ENCODE data around the gene FYN. TPM values are rescaled to one million over a fixed set of nuclear protein-coding genes. Genes with fewer than 3 reads are reported as not detected.

The FYN gene
- total RNA-seq, 1 donor: 106 TPM

GRCh38 chr6:111731456-111732195 is 141.6 kb downstream of the FYN start:
- no peak for DNase-seq (ENCODE audit: insufficient read length, low spot score, missing footprints)
- Histone ChIP-seq H3K36me3 (ENCODE audit: insufficient read depth, low read length) (peaks cover 3% of the 10 kb centered on the region), H3K79me2 (ENCODE audit: insufficient read depth, low read length) (peaks cover 55% of the 10 kb centered on the region), H3K27me3 (ENCODE audit: insufficient read depth, low read length) (no peaks in the 10 kb centered on the region), H3K4me3 (ENCODE audit: insufficient read depth, low read length) (no peak overlapping the region), H3K9me3 (ENCODE audit: low read depth, low read length) (peaks cover 4% of the 10 kb centered on the region), H3K4me1 (ENCODE audit: insufficient read depth, low read length) (peaks cover 10% of the 10 kb centered on the region), H2AFZ (ENCODE audit: low read length) (no peak overlapping the region), H4K20me1 (ENCODE audit: insufficient read depth, low read length) (peaks cover 8% of the 10 kb centered on the region), H3K4me2 (ENCODE audit: insufficient read depth, low read length) (no peak overlapping the region), H3K27ac (ENCODE audit: low read depth, low read length) (no peak overlapping the region)
- TF ChIP-seq, protein P1, sequence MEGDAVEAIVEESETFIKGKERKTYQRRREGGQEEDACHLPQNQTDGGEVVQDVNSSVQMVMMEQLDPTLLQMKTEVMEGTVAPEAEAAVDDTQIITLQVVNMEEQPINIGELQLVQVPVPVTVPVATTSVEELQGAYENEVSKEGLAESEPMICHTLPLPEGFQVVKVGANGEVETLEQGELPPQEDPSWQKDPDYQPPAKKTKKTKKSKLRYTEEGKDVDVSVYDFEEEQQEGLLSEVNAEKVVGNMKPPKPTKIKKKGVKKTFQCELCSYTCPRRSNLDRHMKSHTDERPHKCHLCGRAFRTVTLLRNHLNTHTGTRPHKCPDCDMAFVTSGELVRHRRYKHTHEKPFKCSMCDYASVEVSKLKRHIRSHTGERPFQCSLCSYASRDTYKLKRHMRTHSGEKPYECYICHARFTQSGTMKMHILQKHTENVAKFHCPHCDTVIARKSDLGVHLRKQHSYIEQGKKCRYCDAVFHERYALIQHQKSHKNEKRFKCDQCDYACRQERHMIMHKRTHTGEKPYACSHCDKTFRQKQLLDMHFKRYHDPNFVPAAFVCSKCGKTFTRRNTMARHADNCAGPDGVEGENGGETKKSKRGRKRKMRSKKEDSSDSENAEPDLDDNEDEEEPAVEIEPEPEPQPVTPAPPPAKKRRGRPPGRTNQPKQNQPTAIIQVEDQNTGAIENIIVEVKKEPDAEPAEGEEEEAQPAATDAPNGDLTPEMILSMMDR (IDR thresholded peaks at IDR 0.05; ENCODE audit: extremely low read depth, low read depth, low read length): no peak

DNA sequence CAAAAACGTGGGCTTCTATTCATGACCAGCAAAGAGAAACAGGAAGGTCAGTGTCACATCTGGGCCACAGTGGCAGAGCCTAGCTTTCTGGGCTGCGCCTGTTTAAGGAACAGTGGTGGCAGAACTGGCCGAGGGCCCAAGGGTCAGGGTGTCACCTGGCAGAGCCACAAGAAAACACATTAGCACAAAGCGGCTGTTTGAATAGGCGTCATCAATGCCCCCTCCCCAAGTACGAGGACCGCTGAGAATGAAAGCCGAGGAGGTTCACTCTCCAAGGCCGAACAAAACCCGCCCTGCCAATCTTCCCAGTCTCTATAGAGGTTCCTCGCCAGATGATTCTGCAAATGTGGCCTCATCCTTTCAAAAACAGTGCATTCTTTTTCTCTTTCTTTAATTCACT is 142.4 kb downstream of the FYN start:
- Histone ChIP-seq H3K4me1 (ENCODE audit: insufficient read depth, low read length) (peaks cover 5% of the 10 kb centered on the region), H3K36me3 (ENCODE audit: insufficient read depth, low read length) (peaks cover 3% of the 10 kb centered on the region), H3K4me2 (ENCODE audit: insufficient read depth, low read length) (no peak overlapping the region), H3K27me3 (ENCODE audit: insufficient read depth, low read length) (no peaks in the 10 kb centered on the region), H3K4me3 (ENCODE audit: insufficient read depth, low read length) (no peak overlapping the region), H2AFZ (ENCODE audit: low read length) (no peak overlapping the region), H3K79me2 (ENCODE audit: insufficient read depth, low read length) (peaks cover 60% of the 10 kb centered on the region), H3K9me3 (ENCODE audit: low read depth, low read length) (peaks cover 7% of the 10 kb centered on the region), H4K20me1 (ENCODE audit: insufficient read depth, low read length) (peaks cover 8% of the 10 kb centered on the region), H3K27ac (ENCODE audit: low read depth, low read length) (no peak overlapping the region)
- no peak for DNase-seq (ENCODE audit: insufficient read length, low spot score, missing footprints)
- TF ChIP-seq, protein P1 (IDR thresholded peaks at IDR 0.05; ENCODE audit: extremely low read depth, low read depth, low read length): no peak

GRCh38 chr6:111727802-111728201 is 145.4 kb downstream of the FYN start:
- H3K27ac ChIP-seq (ENCODE audit: low read depth, low read length): no peak overlapping the region

DNA sequence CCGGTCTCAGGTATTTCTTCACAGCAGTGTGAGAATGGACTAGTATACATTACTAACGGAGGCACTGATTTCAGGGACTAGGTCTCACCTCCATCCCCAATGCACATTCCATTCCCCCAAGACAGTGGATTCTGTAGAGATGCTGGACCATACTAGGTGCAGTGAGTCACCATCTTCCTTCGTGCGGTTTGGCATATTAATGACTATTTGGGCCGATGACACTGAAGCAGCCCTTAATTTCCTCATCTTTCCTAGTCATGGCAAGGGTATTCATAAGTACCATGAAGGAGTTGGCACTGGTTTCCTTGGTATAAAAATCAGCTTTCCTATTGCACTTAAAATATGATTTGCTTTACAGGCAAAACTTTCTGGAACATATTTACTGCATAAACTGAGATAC is 146.2 kb downstream of the FYN start:
- Histone ChIP-seq H3K27ac (ENCODE audit: low read depth, low read length) (no peak overlapping the region), H4K20me1 (ENCODE audit: insufficient read depth, low read length) (no peaks in the 10 kb centered on the region), H3K36me3 (ENCODE audit: insufficient read depth, low read length) (no peaks in the 10 kb centered on the region), H3K9me3 (ENCODE audit: low read depth, low read length) (peaks cover 7% of the 10 kb centered on the region), H3K4me2 (ENCODE audit: insufficient read depth, low read length) (no peak overlapping the region), H3K27me3 (ENCODE audit: insufficient read depth, low read length) (no peaks in the 10 kb centered on the region), H2AFZ (ENCODE audit: low read length) (no peak overlapping the region), H3K79me2 (ENCODE audit: insufficient read depth, low read length) (peaks cover 44% of the 10 kb centered on the region), H3K4me3 (ENCODE audit: insufficient read depth, low read length) (no peak overlapping the region), H3K4me1 (ENCODE audit: insufficient read depth, low read length) (peaks cover 36% of the 10 kb centered on the region)
- TF ChIP-seq, protein P1 (IDR thresholded peaks at IDR 0.05; ENCODE audit: extremely low read depth, low read depth, low read length): no peak
- no peak for DNase-seq (ENCODE audit: insufficient read length, low spot score, missing footprints)

More at GRCh38 chr6:111727802-111728201, 145.4 kb downstream of the FYN start:
- Histone ChIP-seq H3K36me3 (ENCODE audit: insufficient read depth, low read length) (peaks cover 3% of the 10 kb centered on the region), H2AFZ (ENCODE audit: low read length) (no peak overlapping the region), H3K4me3 (ENCODE audit: insufficient read depth, low read length) (no peak overlapping the region), H3K4me1 (ENCODE audit: insufficient read depth, low read length) (peaks cover 28% of the 10 kb centered on the region), H3K4me2 (ENCODE audit: insufficient read depth, low read length) (no peak overlapping the region), H3K9me3 (ENCODE audit: low read depth, low read length) (peaks cover 10% of the 10 kb centered on the region), H4K20me1 (ENCODE audit: insufficient read depth, low read length) (no peaks in the 10 kb centered on the region), H3K27me3 (ENCODE audit: insufficient read depth, low read length) (no peaks in the 10 kb centered on the region), H3K79me2 (ENCODE audit: insufficient read depth, low read length) (peaks cover 45% of the 10 kb centered on the region)
- TF ChIP-seq, protein P1 (IDR thresholded peaks at IDR 0.05; ENCODE audit: extremely low read depth, low read depth, low read length): peak; percentile 46
- DNase-seq (ENCODE audit: insufficient read length, low spot score, missing footprints): no peak
